Keratinocyte (primary cell): Measurements from ENCODE around the gene PAM16.

Experiments
- CTCF ChIP-seq, 3 experiments: IDR thresholded peaks in 1 of 3; conservative IDR thresholded peaks in 1 of 3; optimal IDR thresholded peaks in 1 of 3; 2 replicates in 2 of 3; 3 replicates in 1 of 3; pipeline versions ENCODE3 to v1.5.1; 2011; ENCODE audit warnings: low read length in 3 of 3, mild to moderate bottlenecking in 3 of 3, moderate library complexity in 2 of 3, control low read depth in 1 of 3, inconsistent platforms in 1 of 3; ENCODE audit not compliant: insufficient read depth in 2 of 3; ENCODE audit errors: extremely low read depth in 1 of 3
- EZH2 ChIP-seq: IDR thresholded peaks from one replicate; pipeline ENCODE4 v1.6.1; 2012; ENCODE audit warnings: inconsistent platforms, mild to moderate bottlenecking, low read length, moderate library complexity

GRCh38 chr16:4293822-4294457, 57.2 kb downstream of the PAM16 start:
- TF ChIP-seq CTCF (optimal IDR thresholded peaks at IDR 0.05 in 1 of 3, IDR thresholded peaks at IDR 0.05 in 1 of 3, conservative IDR thresholded peaks at IDR 0.05 in 1 of 3; ENCODE audit: extremely low read depth in 1 of 3, insufficient read depth in 2 of 3, low read length in 3 of 3): no peak
- TF ChIP-seq EZH2: no peak
